Activated naive CD8-positive, alpha-beta T cell treated with anti-CD3 and anti-CD28 coated beads, Interleukin-2, amount 10 ng/mL, durations not matched to agents 7 days and 5 days (primary cell): Measurements from ENCODE around the gene NOP56. TPM values are rescaled to one million over a fixed set of nuclear protein-coding genes. Genes with fewer than 3 reads are reported as not detected.

Source experiments
- ATAC-seq: fragments of 150-1000 bp; cut with Tn5 transposase; one replicate; pipeline ENCODE4 v1.10.0; 2021; ENCODE audit warnings: low read depth, moderate library complexity
- POLR2A ChIA-PET: fragments of 350-600 bp; sonication (Branson Sonifier 250); formaldehyde crosslinking; loops from one replicate; lab custom pipeline; 2021; ENCODE audit warnings: antibody characterized with exemption; lab: Charles Lee
- DNase-seq: peaks from one replicate; pipeline ENCODE4 v3.0.0; 2021
- H3K27ac Mint-ChIP-seq: one replicate; pipeline ENCODE4 v1.8.0; 2022; ENCODE audit warnings: mild to moderate bottlenecking, mixed read lengths
- H3K27me3 Mint-ChIP-seq: one replicate; pipeline ENCODE4 v1.8.0; 2022; ENCODE audit warnings: mild to moderate bottlenecking, moderate library complexity, mixed read lengths
- H3K36me3 Mint-ChIP-seq: one replicate; pipeline ENCODE4 v1.8.0; 2021; ENCODE audit warnings: mild to moderate bottlenecking, mixed read lengths
- H3K4me1 Mint-ChIP-seq: one replicate; pipeline ENCODE4 v1.8.0; 2021; ENCODE audit warnings: mixed read lengths
- H3K4me3 Mint-ChIP-seq: one replicate; pipeline ENCODE4 v1.8.0; 2022; ENCODE audit warnings: mild to moderate bottlenecking, moderate library complexity, mixed read lengths
- H3K9me3 Mint-ChIP-seq: one replicate; pipeline ENCODE4 v1.8.0; 2021; ENCODE audit warnings: mixed read lengths
- total RNA-seq, 2 experiments: library from RNA; stranded (reverse); gene quantifications; one replicate each; pipeline ENCODE4 v1.2.3, GENCODE V29; 2021

Gene NOP56, protein sequence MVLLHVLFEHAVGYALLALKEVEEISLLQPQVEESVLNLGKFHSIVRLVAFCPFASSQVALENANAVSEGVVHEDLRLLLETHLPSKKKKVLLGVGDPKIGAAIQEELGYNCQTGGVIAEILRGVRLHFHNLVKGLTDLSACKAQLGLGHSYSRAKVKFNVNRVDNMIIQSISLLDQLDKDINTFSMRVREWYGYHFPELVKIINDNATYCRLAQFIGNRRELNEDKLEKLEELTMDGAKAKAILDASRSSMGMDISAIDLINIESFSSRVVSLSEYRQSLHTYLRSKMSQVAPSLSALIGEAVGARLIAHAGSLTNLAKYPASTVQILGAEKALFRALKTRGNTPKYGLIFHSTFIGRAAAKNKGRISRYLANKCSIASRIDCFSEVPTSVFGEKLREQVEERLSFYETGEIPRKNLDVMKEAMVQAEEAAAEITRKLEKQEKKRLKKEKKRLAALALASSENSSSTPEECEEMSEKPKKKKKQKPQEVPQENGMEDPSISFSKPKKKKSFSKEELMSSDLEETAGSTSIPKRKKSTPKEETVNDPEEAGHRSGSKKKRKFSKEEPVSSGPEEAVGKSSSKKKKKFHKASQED
- total RNA-seq: 100 to 1,000 TPM; 322 to 330 TPM

DNA sequence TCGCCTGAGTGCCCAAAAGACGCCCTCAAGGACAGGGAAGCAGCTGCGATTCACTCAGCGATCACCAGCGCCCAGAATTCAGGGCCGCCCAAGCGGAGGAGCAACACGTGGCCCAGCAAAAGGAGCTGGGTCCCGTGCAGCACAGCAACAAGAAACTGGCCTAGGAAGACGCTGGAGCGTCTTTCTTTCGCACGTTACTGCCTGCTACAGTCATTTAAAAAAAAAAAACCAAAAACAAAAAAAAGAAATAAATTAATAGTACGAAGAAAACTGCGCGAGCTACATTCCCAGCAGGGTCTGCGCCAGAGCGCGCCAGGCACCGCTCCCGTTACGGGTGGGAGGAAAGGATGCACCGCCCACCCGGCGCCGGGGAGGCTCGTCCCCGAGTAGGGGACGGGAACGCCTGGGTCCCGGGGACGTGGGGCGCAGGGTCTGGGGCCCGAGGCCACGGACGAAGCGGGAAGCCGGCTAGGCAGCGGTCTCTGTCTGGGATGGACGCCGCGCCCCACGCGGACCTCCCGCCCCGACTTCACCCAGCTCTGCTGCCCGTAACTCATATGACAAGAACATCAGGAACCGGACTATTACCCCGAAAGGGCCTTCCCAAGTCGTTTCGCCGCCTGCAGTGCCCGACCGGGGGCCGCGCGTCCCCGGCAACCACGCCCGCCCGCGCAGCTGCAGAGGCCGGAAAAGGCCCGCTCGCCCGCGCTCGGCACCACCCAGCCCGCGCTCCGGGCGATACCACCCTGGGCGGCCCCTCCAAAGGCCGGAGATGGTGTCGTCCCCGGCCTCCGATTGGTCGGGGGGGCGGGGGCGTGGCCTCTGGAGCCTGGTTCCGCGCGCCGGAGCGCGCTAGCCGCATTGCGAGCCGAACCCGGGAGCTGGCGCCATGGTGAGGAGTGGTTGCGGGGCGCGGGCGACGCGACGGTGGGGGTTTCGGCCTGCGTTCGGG, at the start of gene NOP56:
NOP56 (plus strand) TSS at position 861 of the 952 bp plus-strand sequence; CDS start at position 890, 29 bp downstream.
- H3K9me3 Mint-ChIP-seq: no peaks in the 10 kb centered on the region
- H3K4me3 Mint-ChIP-seq: peak within 1 kb of the TSS; percentile 89
- peak; percentile 99 for DNase-seq
- POLR2A ChIA-PET: interaction anchor here (0.7 to 6.3 kb wide), 18 partner anchors 13 to 1802 kb away, joined by 3 to 86 read pairs (median 4); partner anchors contain the start of genes IDH3B, PCED1A, PTPRA and SNRPB
- peaks cover 32% of the 10 kb centered on the region for H3K36me3 Mint-ChIP-seq
- peaks cover 33% of the 10 kb centered on the region for H3K4me1 Mint-ChIP-seq
- ATAC-seq: peak; percentile 89
- H3K27me3 Mint-ChIP-seq: no peaks in the 10 kb centered on the region
- peak within 1 kb of the TSS; percentile 87 for H3K27ac Mint-ChIP-seq

GRCh38 chr20:2602746-2603145, 49.7 kb upstream of the NOP56 start:
- DNase-seq: no peak
- H3K36me3 Mint-ChIP-seq: no peaks in the 10 kb centered on the region
- H3K9me3 Mint-ChIP-seq: peaks cover 3% of the 10 kb centered on the region
- no peak overlapping the region for H3K27ac Mint-ChIP-seq
- peaks cover 5% of the 10 kb centered on the region for H3K27me3 Mint-ChIP-seq
- no peak for ATAC-seq
- H3K4me1 Mint-ChIP-seq: no peaks in the 10 kb centered on the region
- H3K4me3 Mint-ChIP-seq: no peak overlapping the region
- POLR2A ChIA-PET: no interaction called here

DNA sequence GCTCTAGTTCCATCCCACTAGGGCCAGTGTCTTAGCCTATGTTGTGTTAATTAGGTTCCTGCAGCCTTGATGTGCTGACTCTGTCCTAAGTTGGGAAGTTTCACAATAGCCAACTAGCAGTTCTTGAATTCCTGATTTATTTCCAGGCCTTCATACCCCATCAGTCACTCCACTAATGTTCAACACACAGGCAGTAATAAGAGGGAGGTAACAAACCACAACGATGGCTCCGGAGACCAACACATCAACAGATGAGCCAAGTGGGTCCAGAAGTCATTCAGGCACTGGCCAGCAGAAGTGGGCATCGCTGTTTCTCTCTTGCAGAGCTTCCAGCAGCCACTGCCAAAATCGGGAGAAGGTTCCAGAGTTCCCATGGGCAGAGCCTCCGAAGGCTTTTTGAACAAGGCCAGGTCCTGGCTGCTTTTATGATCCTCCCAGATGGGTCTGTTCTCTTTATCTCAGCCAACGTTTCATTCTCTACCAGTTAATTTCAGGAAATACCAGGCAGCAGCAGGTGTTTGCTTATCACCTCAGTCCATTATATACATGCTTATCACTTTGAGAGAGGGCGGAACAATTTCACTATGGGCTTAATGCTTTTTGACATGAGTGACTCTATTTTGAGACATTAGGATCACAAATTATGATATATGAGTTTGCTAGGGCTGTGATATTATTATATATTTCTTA, 48.5 kb upstream of the NOP56 start:
- no peaks in the 10 kb centered on the region for H3K36me3 Mint-ChIP-seq
- H3K4me3 Mint-ChIP-seq: no peak overlapping the region
- POLR2A ChIA-PET: no interaction called here
- H3K27ac Mint-ChIP-seq: no peak overlapping the region
- peaks cover 1% of the 10 kb centered on the region for H3K27me3 Mint-ChIP-seq
- H3K4me1 Mint-ChIP-seq: no peaks in the 10 kb centered on the region
- no peak for ATAC-seq
- no peak for DNase-seq
- H3K9me3 Mint-ChIP-seq: peaks cover 3% of the 10 kb centered on the region

DNA sequence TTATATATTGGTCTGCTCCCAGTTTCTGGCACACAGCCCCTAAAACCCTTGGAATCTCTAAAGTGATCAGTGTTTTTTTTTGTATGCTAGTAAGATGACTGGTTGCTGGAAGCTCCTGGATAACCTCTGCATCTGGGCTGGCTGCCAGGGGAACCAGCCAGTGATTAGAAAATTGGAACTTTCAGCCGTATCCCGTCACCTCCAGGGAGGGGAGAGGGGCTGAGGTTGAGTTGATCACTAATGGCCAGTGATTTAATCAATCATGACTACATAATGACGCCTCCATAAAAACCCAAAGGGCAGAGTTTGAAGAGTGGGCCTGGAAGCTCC, 48.0 kb upstream of the NOP56 start:
- H3K27me3 Mint-ChIP-seq: no peaks in the 10 kb centered on the region
- H3K4me1 Mint-ChIP-seq: no peaks in the 10 kb centered on the region
- H3K36me3 Mint-ChIP-seq: no peaks in the 10 kb centered on the region
- no peak for DNase-seq
- H3K9me3 Mint-ChIP-seq: peaks cover 3% of the 10 kb centered on the region
- POLR2A ChIA-PET: no interaction called here
- H3K27ac Mint-ChIP-seq: no peak overlapping the region
- H3K4me3 Mint-ChIP-seq: no peak overlapping the region
- ATAC-seq: no peak

DNA sequence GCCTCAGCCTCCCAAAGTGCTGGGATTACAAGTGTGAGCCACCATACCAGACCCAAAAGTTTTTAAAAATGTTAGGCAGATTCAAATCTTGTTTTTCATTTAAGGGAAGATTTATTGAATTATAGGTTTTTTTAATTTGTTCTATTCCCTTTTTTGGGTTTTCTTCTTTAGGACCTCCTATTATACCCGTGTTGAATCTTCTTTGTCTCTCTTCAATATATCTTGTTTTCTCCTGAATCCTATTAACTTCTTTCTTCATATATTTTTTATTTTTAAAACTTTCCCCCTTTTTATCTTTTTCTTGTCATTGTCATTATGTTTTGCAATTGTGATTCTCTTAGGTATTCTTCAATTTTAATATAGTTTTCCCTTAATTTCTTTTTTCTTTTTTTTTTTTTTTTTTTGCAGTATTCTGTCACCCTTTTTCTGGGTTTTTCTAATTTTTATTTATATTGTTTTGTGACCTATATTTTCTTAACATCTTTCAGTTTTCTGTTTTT, 45.9 kb upstream of the NOP56 start:
- ATAC-seq (no peak), DNase-seq (no peak)
- Mint-ChIP-seq H3K27ac (no peak overlapping the region), H3K27me3 (peaks cover 6% of the 10 kb centered on the region), H3K4me1 (no peaks in the 10 kb centered on the region), H3K36me3 (no peaks in the 10 kb centered on the region), H3K9me3 (peaks cover 3% of the 10 kb centered on the region), H3K4me3 (no peak overlapping the region)
- POLR2A ChIA-PET: no interaction called here

GRCh38 chr20:2610326-2610725, 42.1 kb upstream of the NOP56 start:
- Mint-ChIP-seq H3K4me1 (no peaks in the 10 kb centered on the region), H3K4me3 (no peak overlapping the region), H3K9me3 (peaks cover 3% of the 10 kb centered on the region), H3K27ac (no peak overlapping the region), H3K27me3 (peaks cover 6% of the 10 kb centered on the region), H3K36me3 (no peaks in the 10 kb centered on the region)
- ATAC-seq (no peak), DNase-seq (no peak)
- POLR2A ChIA-PET: no interaction called here

- POLR2A ChIA-PET: no interaction called here
- no peak overlapping the region for H3K4me3 Mint-ChIP-seq
- no peaks in the 10 kb centered on the region for H3K36me3 Mint-ChIP-seq
- no peak for ATAC-seq
- no peaks in the 10 kb centered on the region for H3K4me1 Mint-ChIP-seq
- peaks cover 6% of the 10 kb centered on the region for H3K27me3 Mint-ChIP-seq
- DNase-seq: no peak
- no peak overlapping the region for H3K27ac Mint-ChIP-seq
- H3K9me3 Mint-ChIP-seq: peaks cover 3% of the 10 kb centered on the region
These were observed 41.3 kb upstream of the NOP56 start for GRCh38 chr20:2610941-2611720.

- DNase-seq (no peak), ATAC-seq (no peak)
- no peaks in the 10 kb centered on the region for H3K36me3 Mint-ChIP-seq
- peaks cover 3% of the 10 kb centered on the region for H3K9me3 Mint-ChIP-seq
- H3K4me3 Mint-ChIP-seq: no peak overlapping the region
- peaks cover 6% of the 10 kb centered on the region for H3K27me3 Mint-ChIP-seq
- H3K4me1 Mint-ChIP-seq: no peaks in the 10 kb centered on the region
- POLR2A ChIA-PET: no interaction called here
- no peak overlapping the region for H3K27ac Mint-ChIP-seq
These were observed 40.4 kb upstream of the NOP56 start for GRCh38 chr20:2612073-2612472.

GRCh38 chr20:2616634-2617033, 35.8 kb upstream of the NOP56 start:
- Mint-ChIP-seq H3K27ac (no peak overlapping the region), H3K4me1 (no peaks in the 10 kb centered on the region), H3K27me3 (peaks cover 18% of the 10 kb centered on the region), H3K4me3 (no peak overlapping the region), H3K9me3 (no peaks in the 10 kb centered on the region), H3K36me3 (no peaks in the 10 kb centered on the region)
- no peak for ATAC-seq
- POLR2A ChIA-PET: no interaction called here
- no peak for DNase-seq

DNA sequence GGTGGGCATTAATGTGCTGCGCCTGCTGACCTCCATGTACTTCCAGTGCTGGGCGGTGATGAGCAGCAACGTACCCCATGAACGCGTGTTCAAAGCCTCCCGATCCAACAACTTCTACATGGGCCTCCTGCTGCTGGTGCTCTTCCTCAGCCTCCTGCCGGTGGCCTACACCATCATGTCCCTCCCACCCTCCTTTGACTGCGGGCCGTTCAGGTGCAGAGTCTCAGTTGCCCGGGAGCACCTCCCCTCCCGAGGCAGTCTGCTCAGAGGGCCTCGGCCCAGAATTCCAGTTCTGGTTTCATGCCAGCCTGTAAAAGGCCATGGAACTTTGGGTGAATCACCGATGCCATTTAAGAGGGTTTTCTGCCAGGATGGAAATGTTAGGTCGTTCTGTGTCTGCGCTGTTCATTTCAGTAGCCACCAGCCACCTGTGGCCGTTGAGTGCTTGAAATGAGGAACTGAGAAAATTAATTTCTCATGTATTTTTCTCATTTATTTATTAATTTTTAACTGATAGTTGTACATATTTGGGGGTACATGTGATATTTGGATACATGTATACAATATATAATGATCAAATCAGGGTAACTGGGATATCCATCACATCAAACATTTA, 35.2 kb upstream of the NOP56 start:
- no peak for ATAC-seq
- H3K36me3 Mint-ChIP-seq: no peaks in the 10 kb centered on the region
- H3K27ac Mint-ChIP-seq: no peak overlapping the region
- POLR2A ChIA-PET: no interaction called here
- H3K4me1 Mint-ChIP-seq: no peaks in the 10 kb centered on the region
- H3K9me3 Mint-ChIP-seq: no peaks in the 10 kb centered on the region
- no peak for DNase-seq
- no peak overlapping the region for H3K4me3 Mint-ChIP-seq
- peaks cover 19% of the 10 kb centered on the region for H3K27me3 Mint-ChIP-seq

DNA sequence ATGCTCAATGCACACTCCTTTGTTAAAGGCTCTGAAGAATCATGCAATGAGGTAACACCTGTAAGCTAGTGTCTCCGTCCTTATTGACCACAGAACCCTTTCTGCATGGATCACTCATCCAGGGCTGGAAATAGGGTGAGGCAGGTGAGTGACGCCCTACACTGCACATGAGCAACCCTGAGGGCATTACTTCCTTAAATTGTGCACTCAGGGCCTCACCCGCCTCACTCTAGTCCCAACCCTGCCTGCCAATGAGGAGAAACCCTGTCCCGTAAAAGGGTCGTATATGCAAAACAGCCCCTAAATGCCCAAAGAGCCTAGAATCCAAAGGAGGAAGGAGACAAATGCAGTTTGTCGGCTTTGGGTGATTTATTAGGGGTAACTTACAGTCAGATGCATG, 33.6 kb upstream of the NOP56 start:
- no peak overlapping the region for H3K27ac Mint-ChIP-seq
- no peaks in the 10 kb centered on the region for H3K9me3 Mint-ChIP-seq
- ATAC-seq: no peak
- no peak overlapping the region for H3K4me3 Mint-ChIP-seq
- DNase-seq: no peak
- POLR2A ChIA-PET: no interaction called here
- H3K27me3 Mint-ChIP-seq: peaks cover 27% of the 10 kb centered on the region
- H3K36me3 Mint-ChIP-seq: no peaks in the 10 kb centered on the region
- H3K4me1 Mint-ChIP-seq: no peaks in the 10 kb centered on the region

- Mint-ChIP-seq H3K27ac (no peak overlapping the region), H3K27me3 (peaks cover 27% of the 10 kb centered on the region), H3K4me1 (no peaks in the 10 kb centered on the region), H3K36me3 (no peaks in the 10 kb centered on the region), H3K4me3 (no peak overlapping the region), H3K9me3 (no peaks in the 10 kb centered on the region)
- DNase-seq: no peak
- ATAC-seq: no peak
- POLR2A ChIA-PET: no interaction called here
These were observed 33.1 kb upstream of the NOP56 start for GRCh38 chr20:2619337-2619736.
